ENCODE results near the gene R3HDM2.

The R3HDM2 gene

DNA sequence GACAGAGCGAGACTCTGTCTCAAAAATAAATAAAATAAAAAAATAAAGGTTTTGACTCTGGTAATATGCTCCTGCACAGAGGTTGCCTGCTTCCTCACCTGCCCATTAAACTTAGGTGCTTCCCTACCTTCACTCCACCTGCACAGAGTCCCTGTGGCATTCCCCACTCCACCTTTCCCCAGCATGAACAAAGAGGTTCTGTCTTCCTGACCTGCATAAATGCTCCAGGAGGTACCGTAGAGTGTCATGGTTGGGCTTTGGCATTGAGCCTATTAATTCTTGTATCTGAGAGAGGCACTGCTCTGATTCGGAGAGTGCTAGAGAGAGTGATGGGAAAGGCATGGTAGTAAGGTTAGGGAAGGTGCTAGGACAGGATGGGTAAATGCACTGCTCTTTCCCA, 42.5 kb upstream of the R3HDM2 start:
- no peak for DNase-seq
- peaks cover 0 to 19% (median 14%) of the 10 kb centered on the region in 4 donors for H3K4me1 ChIP-seq
- H3K9me3 ChIP-seq, result no peaks in the 10 kb centered on the region
- no peak overlapping the region for H3K27ac ChIP-seq
- TF ChIP-seq, protein P1, sequence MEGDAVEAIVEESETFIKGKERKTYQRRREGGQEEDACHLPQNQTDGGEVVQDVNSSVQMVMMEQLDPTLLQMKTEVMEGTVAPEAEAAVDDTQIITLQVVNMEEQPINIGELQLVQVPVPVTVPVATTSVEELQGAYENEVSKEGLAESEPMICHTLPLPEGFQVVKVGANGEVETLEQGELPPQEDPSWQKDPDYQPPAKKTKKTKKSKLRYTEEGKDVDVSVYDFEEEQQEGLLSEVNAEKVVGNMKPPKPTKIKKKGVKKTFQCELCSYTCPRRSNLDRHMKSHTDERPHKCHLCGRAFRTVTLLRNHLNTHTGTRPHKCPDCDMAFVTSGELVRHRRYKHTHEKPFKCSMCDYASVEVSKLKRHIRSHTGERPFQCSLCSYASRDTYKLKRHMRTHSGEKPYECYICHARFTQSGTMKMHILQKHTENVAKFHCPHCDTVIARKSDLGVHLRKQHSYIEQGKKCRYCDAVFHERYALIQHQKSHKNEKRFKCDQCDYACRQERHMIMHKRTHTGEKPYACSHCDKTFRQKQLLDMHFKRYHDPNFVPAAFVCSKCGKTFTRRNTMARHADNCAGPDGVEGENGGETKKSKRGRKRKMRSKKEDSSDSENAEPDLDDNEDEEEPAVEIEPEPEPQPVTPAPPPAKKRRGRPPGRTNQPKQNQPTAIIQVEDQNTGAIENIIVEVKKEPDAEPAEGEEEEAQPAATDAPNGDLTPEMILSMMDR (IDR thresholded peaks at IDR 0.05), result no peak
- H3K36me3 ChIP-seq, result no peaks in the 10 kb centered on the region
- intact Hi-C loops (cut with DNase I; ENCODE audit: low total_unique reads), result no loop called here
- H3K4me3 ChIP-seq, result no peak overlapping the region
- H3K27me3 ChIP-seq, result peaks cover 0 to 76% of the 10 kb centered on the region in 2 donors

DNA sequence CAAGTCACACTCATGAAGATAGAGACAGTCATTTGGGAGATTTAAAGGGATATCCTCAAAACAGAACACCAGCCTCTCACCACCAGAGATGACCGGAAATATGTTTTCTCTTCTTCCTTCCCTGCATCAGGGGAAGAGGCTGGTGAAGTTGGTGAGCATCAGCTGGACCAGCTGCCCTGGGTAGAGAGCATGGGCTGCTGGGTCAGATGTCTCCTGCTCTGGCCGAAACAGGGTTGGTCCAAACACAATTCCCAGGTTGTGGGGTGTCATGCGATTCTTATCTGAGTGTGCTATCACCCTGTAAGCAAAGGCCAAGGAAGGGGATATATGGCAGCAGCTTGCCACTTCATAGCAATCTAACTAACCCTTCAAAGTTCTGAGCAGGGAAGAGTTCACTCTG, 41.5 kb upstream of the R3HDM2 start:
- no peak overlapping the region for H3K27ac ChIP-seq
- peaks cover 0 to 19% (median 14%) of the 10 kb centered on the region in 4 donors for H3K4me1 ChIP-seq
- DNase-seq, result no peak
- H3K36me3 ChIP-seq, result no peaks in the 10 kb centered on the region
- TF ChIP-seq, protein P1 (IDR thresholded peaks at IDR 0.05), result no peak
- intact Hi-C loops (cut with DNase I; ENCODE audit: low total_unique reads), result no loop called here
- no peaks in the 10 kb centered on the region for H3K9me3 ChIP-seq
- H3K4me3 ChIP-seq, result no peak overlapping the region
- H3K27me3 ChIP-seq, result peaks cover 0 to 70% of the 10 kb centered on the region in 2 donors

DNA sequence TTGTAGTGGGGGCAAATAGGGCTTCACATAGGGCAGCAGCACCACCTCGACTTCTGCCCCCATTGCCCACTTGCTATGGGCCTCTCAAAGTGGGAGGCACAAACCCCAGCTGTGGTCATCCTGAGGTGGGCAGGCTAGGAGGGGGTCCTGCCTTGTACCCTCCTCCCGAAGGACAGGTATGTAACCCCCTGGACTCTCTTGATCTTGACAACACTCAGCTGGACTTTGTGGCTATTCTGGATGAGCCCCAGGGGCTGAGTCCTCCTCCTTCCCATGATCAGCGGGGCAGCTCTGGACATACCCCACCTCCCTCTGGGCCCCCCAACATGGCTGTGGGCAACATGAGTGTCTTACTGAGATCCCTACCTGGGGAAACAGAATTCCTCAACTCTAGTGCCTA, 40.8 kb upstream of the R3HDM2 start:
- no peak overlapping the region for H3K4me3 ChIP-seq
- peaks cover 0 to 63% of the 10 kb centered on the region in 2 donors for H3K27me3 ChIP-seq
- no peaks in the 10 kb centered on the region for H3K36me3 ChIP-seq
- intact Hi-C loops (cut with DNase I; ENCODE audit: low total_unique reads), result no loop called here
- H3K4me1 ChIP-seq, result peaks cover 0 to 19% (median 14%) of the 10 kb centered on the region in 4 donors
- TF ChIP-seq, protein P1 (IDR thresholded peaks at IDR 0.05), result no peak
- H3K9me3 ChIP-seq, result no peaks in the 10 kb centered on the region
- H3K27ac ChIP-seq, result no peak overlapping the region
- DNase-seq, result no peak

DNA sequence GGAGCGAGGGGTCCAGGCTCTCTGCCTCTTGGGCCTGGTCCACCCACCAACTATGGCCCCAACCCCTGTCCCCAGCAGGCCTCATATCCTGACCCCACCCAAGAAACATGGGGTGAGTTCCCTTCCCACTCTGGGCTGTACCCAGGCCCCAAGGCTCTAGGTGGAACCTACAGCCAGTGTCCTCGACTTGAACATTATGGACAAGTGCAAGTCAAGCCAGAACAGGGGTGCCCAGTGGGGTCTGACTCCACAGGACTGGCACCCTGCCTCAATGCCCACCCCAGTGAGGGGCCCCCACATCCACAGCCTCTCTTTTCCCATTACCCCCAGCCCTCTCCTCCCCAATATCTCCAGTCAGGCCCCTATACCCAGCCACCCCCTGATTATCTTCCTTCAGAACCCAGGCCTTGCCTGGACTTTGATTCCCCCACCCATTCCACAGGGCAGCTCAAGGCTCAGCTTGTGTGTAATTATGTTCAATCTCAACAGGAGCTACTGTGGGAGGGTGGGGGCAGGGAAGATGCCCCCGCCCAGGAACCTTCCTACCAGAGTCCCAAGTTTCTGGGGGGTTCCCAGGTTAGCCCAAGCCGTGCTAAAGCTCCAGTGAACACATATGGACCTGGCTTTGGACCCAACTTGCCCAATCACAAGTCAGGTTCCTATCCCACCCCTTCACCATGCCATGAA, 40.3 kb upstream of the R3HDM2 start:
- H3K27me3 ChIP-seq, result peaks cover 0 to 57% of the 10 kb centered on the region in 2 donors
- intact Hi-C loops (cut with DNase I; ENCODE audit: low total_unique reads), result no loop called here
- no peaks in the 10 kb centered on the region for H3K9me3 ChIP-seq
- H3K4me1 ChIP-seq, result peaks cover 0 to 16% (median 12%) of the 10 kb centered on the region in 4 donors
- no peak for DNase-seq
- H3K27ac ChIP-seq, result no peak overlapping the region
- no peak overlapping the region for H3K4me3 ChIP-seq
- H3K36me3 ChIP-seq, result no peaks in the 10 kb centered on the region
- TF ChIP-seq, protein P1 (IDR thresholded peaks at IDR 0.05), result no peak

DNA sequence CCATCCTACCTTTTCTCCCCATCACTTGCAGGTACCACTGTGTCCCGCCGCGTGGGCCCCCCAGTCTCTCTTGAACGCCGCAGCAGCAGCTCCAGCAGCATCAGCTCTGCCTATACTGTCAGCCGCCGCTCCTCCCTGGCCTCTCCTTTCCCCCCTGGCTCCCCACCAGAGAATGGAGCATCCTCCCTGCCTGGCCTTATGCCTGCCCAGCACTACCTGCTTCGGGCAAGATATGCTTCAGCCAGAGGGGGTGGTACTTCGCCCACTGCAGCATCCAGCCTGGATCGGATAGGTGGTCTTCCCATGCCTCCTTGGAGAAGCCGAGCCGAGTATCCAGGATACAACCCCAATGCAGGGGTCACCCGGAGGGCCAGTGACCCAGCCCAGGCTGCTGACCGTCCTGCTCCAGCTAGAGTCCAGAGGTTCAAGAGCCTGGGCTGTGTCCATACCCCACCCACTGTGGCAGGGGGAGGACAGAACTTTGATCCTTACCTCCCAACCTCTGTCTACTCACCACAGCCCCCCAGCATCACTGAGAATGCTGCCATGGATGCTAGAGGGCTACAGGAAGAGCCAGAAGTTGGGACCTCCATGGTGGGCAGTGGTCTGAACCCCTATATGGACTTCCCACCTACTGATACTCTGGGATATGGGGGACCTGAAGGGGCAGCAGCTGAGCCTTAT, 39.6 kb upstream of the R3HDM2 start:
- Histone ChIP-seq H3K4me3 (no peak overlapping the region), H3K27ac (no peak overlapping the region), H3K36me3 (no peaks in the 10 kb centered on the region), H3K9me3 (no peaks in the 10 kb centered on the region), H3K27me3 (peaks cover 0 to 51% of the 10 kb centered on the region in 2 donors), H3K4me1 (peaks cover 0 to 9% (median 6%) of the 10 kb centered on the region in 4 donors)
- TF ChIP-seq, protein P1 (IDR thresholded peaks at IDR 0.05), result no peak
- no peak for DNase-seq
- intact Hi-C loops (cut with DNase I; ENCODE audit: low total_unique reads), result no loop called here

Measured in tibial artery (tissue), 4 donors.